AG20443 (cell line): ENCODE data around the gene TBL1X.

Experiments used
- DNase-seq: peaks from one replicate; pipeline ENCODE4 v3.0.0; 2012; ENCODE audit warnings: low spot score, mixed read lengths

Gene TBL1X

GRCh38 chrX:9668537-9668936 is 203.7 kb downstream of the TBL1X start:
- no peak for DNase-seq

- no peak for DNase-seq
These were observed 205.4 kb downstream of the TBL1X start for GRCh38 chrX:9670136-9670814.

GRCh38 chrX:9671998-9672397 is 207.1 kb downstream of the TBL1X start:
- DNase-seq, result no peak

- DNase-seq, result no peak
These were observed 211.4 kb downstream of the TBL1X start for GRCh38 chrX:9676306-9676705.

DNA sequence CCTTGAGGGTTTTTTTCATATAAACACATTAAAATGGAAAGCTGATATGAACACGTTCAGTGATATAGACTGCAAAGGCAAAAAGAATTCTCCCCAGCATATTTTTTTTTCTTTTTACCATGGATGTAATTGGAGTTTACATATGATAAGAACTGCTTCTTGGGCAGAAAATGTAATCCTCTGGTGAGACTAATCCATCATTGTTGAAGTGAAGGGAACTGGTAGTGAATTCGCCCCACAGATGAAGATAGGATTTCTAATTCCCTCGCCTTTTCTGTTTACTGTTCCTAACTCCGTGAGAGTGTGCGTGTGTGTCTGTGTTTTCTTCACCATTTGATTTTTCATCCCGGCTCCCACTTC is 211.9 kb downstream of the TBL1X start:
- DNase-seq, result no peak

DNA sequence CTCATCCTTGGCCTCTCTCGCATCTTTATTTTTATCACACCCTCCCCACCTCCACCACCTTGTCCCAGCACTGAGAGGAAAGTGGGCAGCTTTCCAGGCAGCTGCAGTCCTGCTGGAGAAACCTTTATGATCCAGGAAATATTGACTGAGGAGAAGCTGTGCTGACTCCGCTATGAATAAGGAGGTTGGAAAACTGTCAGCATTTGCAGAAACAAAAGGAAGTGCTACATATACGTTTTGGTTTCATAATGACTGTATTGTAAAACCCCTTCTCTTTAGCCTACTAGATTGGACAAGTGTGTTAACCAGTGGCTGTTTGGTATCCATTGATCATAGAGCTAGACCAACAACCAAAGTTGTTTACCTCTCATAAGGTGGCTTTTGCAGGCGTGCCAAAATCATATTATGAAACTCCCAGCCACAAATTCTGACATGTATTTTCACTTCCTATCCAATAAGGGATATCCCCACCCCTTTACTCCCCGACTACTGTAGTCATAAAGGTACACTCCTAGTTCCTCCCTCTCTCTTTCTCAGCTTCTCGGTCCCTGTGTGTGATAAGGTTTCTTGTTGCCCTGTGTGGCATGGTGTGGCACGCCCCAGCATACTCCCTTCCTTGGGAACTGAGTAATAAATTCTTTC is 212.4 kb downstream of the TBL1X start:
- no peak for DNase-seq

DNA sequence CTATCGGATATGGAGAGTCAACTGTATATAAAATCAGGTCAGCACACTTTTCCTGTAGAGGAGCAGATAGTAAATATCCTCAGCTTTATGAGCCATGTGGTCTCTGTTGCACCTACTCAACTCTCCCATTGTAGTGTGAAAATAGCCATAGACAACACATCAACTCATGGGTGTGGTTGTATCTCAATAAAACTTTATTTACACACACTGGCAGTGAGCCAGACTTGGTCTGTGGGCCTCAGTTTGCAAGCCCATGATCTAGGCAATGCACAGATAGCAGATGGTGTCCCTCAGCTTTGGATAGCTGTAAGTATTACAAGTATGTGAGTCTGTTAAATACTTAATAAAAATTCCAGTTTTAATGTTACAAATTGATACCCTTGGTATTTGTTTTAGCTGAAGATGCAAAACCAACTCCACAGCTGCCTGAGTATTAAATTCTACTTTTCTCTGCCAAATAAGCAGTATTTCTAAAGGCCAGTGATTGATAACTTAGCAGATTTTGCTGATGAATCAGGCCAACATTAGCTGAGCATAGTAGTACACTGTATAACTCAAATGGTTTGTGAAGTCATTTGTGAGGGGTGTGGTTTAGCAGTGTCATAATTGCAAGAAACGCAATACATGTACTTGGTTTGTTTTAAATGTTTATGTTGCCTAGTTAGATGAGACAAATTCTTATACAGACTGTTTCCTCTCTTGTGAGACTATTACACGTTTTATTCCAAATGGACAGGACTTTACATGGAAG is 213.5 kb downstream of the TBL1X start:
- DNase-seq, result no peak

DNA sequence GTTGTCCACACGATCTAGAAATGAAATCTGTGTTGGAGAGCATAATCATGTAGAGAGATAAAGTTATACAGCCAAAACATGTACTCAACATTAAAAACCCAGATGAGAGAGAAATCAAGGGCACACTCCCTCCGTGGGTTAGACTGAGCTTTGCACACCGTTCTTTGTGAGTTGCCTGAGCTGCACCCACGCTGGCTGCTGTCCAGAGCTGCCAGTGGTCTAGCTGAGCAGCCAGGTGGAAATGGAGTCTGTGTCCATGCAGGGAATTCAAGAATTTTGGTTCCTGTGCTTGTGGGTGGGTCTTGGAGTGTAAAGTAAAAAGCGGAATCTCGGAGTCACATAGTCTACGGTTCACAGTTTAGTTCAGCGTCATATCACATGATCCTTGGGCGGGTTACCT is 216.2 kb downstream of the TBL1X start:
- DNase-seq, result no peak

DNA sequence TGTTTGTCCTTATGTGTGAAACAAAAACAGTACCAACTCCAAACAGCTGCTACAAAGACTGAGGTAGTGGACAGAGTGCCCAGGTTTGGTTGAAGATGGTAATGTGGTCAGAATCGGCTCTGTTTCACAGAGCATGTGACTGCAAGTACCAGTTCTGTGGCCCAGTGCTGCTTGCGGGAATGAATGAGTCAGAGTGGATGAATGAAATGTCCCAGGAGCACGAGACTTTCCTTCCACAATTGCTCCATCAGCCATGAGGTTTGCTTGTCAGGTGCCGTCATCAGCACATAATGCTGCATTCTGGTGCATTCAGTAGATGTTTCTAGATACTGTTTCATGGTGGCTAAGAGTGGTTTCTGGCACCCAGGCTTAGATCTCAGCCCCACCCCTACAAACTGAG is 216.6 kb downstream of the TBL1X start:
- DNase-seq, result no peak

- no peak for DNase-seq
These were observed 217.6 kb downstream of the TBL1X start for GRCh38 chrX:9682456-9682855.

DNA sequence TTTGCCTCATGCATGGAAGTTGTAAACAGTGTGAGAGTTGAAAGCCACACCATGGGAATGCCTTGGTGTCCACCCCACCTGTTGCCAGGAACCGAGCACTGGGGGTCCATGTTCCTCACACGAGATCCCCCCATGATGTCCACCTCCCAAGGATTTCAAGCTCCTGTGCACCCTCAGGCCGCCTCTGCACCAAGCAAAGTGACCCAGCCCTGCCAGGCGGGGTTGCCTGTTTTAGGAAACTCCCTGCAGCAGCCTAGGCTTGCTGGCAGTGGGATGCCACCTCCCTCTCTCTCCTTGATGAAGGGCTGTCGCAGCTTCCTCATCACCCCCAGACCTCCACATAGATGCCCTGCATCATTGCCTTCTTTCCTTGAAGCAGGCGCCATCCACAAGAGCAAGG is 218.0 kb downstream of the TBL1X start:
- DNase-seq, result no peak

GRCh38 chrX:9683350-9683749 is 218.5 kb downstream of the TBL1X start:
- DNase-seq, result no peak

GRCh38 chrX:9687899-9688298 is 223.0 kb downstream of the TBL1X start:
- DNase-seq, result no peak

GRCh38 chrX:9688833-9689232 is 224.0 kb downstream of the TBL1X start:
- DNase-seq, result no peak

DNA sequence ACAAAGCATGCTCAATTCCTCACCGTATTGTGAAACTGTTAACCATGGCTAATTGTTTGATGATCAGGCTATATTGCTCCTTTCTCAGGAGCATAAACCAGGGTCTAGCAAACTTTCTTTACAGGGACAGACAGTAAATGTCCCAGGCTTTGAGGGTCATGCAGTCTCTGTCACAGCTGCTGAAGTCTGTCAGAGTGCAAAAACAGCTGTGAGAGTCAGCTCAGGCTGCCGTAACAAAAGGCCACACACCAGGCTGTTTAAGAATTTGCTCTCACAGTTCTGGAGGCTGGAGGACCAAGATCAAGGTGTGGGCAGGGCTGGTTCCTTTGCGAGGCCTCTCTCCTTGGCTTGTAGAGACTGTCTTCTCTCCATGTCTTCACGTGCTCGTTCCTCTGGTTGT is 225.2 kb downstream of the TBL1X start:
- no peak for DNase-seq

GRCh38 chrX:9693307-9694001 is 228.6 kb downstream of the TBL1X start:
- DNase-seq, result no peak

GRCh38 chrX:9698576-9698975 is 233.7 kb downstream of the TBL1X start:
- DNase-seq, result no peak

- DNase-seq, result no peak
These were observed 235.7 kb downstream of the TBL1X start for GRCh38 chrX:9700555-9700954.

DNA sequence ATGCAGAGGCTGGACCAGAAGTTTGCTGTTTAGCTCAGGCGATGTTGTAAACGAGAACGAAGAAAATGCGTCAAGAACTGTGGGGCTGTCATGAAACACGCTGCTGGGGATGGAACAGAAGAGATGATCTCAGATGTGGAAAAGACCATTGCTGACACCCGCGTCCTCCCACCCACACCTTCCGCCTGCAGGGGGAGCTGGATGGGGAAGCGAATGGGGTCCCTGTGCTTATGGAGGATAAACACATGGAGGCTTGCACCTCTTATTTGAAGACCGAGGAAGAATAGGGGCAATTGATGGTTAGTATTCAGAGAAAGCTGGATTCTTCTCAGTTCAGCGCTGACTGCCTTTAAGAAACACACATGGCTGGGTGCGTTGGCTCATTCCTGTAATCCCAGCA is 236.9 kb downstream of the TBL1X start:
- DNase-seq, result no peak

DNA sequence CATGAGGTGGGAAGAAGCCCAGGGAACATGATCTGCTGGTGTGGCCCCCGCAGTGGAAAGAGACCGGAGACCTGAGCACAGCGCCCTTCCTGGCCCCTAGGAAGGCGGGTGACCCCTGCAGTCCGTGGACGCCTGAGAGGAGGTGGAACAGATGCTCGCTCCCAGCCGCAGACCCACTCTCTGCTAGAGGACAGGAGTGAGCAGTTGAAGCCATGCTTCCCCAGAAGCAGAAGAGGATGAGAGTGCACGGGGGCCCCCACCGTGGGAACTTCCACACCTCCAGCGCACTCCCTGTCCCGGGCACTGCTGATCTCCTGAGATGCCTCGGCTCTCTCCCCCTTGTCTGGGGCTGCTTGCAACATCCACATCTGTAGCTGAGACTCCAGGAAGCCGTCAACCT is 238.5 kb downstream of the TBL1X start:
- no peak for DNase-seq

DNA sequence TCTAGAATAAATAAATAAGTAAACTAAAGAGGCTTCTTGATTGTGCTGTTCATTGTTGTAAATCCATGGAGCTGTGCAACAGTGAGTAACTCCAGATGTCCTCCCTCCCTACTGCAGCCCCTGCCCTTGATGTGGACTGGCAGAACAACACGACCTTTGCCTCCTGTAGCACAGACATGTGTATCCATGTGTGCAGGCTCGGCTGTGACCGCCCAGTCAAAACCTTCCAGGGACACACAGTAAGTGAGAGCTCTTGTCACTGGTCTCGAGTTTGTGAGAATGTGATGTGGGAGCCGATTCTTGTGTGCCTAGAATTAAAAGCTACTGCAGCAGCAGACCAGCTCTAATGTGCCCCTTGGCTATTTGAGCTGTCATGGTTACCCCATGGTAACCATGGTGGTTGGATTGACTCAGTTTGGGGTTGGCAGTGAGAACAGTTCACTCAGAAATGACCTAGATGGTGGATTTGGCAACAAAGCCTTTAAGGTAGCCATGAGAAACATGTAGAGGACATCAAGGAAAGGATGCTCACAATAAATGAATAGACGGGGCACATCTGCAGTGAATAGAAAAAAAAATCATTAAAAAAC is 240.1 kb downstream of the TBL1X start:
- no peak for DNase-seq

DNA sequence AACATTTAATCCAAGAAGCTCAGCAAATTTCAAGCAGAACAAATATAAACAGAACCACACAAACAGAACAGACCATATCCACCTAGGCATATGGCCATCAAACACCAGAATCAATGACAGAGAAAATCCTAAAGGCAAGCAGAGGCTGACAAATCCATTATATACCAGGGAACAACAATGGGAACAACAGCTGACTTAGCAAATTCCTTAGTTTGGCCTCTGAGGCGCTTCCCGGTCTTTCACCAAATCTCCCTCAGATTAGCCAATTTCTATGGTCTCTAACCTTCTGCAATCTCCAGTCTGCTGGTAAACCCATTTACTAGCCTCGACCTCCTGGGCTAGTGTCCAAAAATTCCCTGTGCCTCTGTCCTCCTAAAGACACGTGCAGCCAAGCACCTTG is 241.6 kb downstream of the TBL1X start:
- DNase-seq, result no peak
